Heart left ventricle (tissue), 16 donors: ENCODE data around the gene GDPD3. TPM values are rescaled to one million over a fixed set of nuclear protein-coding genes. Genes with fewer than 3 reads are reported as not detected.

ENCODE experiments used
- ATAC-seq, 4 donors: fragments of 200-7000 bp; cut with Tn5 transposase; one replicate each; pipeline ENCODE4 v1.9.1; 2020 to 2022; ENCODE audit warnings: moderate library complexity in 4 of 4, mild to moderate bottlenecking in 3 of 4, moderate number of reproducible peaks in 1 of 4
- DNase-seq, 5 donors: peaks; one replicate each; pipeline ENCODE4 v3.0.0-alpha.2; 2020
- H3K27ac ChIP-seq, 12 donors: fragments of 200-600 bp; sonication (generic) in 4 of 12; one replicate each; pipeline versions ENCODE4 v1.5.0 to v1.8.0; 2016 to 2022; ENCODE audit warnings: mild to moderate bottlenecking in 2 of 12
- H3K27me3 ChIP-seq, 9 donors: fragments of 200-600 bp; sonication (generic) in 2 of 9; one replicate each; pipeline versions ENCODE4 v1.5.1 to v1.8.0; 2016 to 2022; ENCODE audit warnings: mild to moderate bottlenecking in 3 of 9
- H3K36me3 ChIP-seq, 9 donors: fragments of 200-600 bp; sonication (generic) in 2 of 9; one replicate each; pipeline versions ENCODE4 v1.5.0 to v1.8.0; 2018 to 2022; ENCODE audit warnings: mild to moderate bottlenecking in 2 of 9
- H3K4me1 ChIP-seq, 12 donors: fragments of 200-600 bp; sonication (generic) in 4 of 12; one replicate each; pipeline versions ENCODE4 v1.5.0 to v1.8.0; 2016 to 2022; ENCODE audit warnings: mild to moderate bottlenecking in 3 of 12
- H3K4me3 ChIP-seq, 12 donors: fragments of 200-600 bp; sonication (generic) in 4 of 12; one replicate each; pipeline versions ENCODE4 v1.5.0 to v1.8.0; 2017 to 2022; ENCODE audit warnings: mild to moderate bottlenecking in 9 of 12, moderate library complexity in 4 of 12
- H3K9me3 ChIP-seq, 12 donors: fragments of 200-600 bp; sonication (generic) in 4 of 12; one replicate each; pipeline versions ENCODE4 v1.5.0 to v1.8.0; 2016 to 2022; ENCODE audit warnings: mild to moderate bottlenecking in 1 of 12
- POLR2A ChIP-seq, 2 donors: fragments of 450-650 bp; IDR thresholded peaks; one replicate each; pipeline ENCODE4 v1.6.1; 2017; ENCODE audit warnings: antibody characterized with exemption in 2 of 2, mild to moderate bottlenecking in 2 of 2, moderate library complexity in 2 of 2
- WGBS, 4 donors: extraction: QIAGEN DNeasy Blood & Tissue Kit in 2 of 4; methylation state at CpG; one replicate each; pipeline versions ENCODE4 v1.1.5 to v1.1.7; 2013 to 2018; 5-methylcytosine and 5-hydroxymethylcytosine counted together
- intact Hi-C, 10 donors: fragments of 100-400 bp; cut with DNase I; formaldehyde crosslinking; loops; one replicate each; pipeline versions ENCODE4 v1.11.1 to v1.14.2; 2022
- polyA plus RNA-seq, 2 donors: library from polyadenylated mRNA; stranded (reverse); fragments of 200-250 nt; gene quantifications; one replicate each; pipeline ENCODE4 v1.2.3, GENCODE V29; 2013
- total RNA-seq, 9 donors: library from RNA; depleted of rRNA in 2 of 9; stranded (reverse); fragments of >200 nt in 2 of 9; fragmentation: NEBNext Ultra II Directional in 3 of 9; extraction: Animal tissue kit (Norgen Biotek cat#: 25700) in 3 of 9; gene quantifications; one replicate each; pipeline versions ENCODE4 v1.1.0 to v1.2.4, GENCODE V29; 2016 to 2023
- TF ChIP-seq, protein P1 (sequence below), 12 donors: fragments of 200-600 bp; sonication (generic) in 4 of 12; IDR thresholded peaks; one replicate each; pipeline versions ENCODE4 v1.5.0 to v1.8.0; 2018 to 2022; ENCODE audit warnings: antibody characterized with exemption in 12 of 12, mild to moderate bottlenecking in 5 of 12
- donor health status: ischemic (EF 13 %, LVEDD 7.1; RV severe dilation, severe dysfunction).
- donor health status: healthy with polysubstance abuse.
- donor health status: DM: no; HTN: yes; CAD: no.
- donor health status: DM: no; HTN: no; CAD: no.
- donor health status: ischemic (EF 25% LVEDD 6.9; RV normal size, moderate dysfunction).
- donor health status: ischemic (EF 25% LVEDD 5.7; RV mildly dilated, moderate dysfunction).
- donor health status: healthy.
- donor health status: DM: yes; HTN: yes; CAD: no.
- donor health status: ischemic (EF 35%, LVEDD 5.7; RV mildly dilated, moderate dysfunction).
- donor health status: nonischemic (EF 11% LVEDD 7.7; RV severe dilation, severe dysfunction).
- donor health status: DM: yes; HTN: yes; CAD: no.
- donor health status: PGD.
- donor health status: ischemic (EF 29% LVEDD 5.4; RV normal size, mild dysfunction).
- donor health status: nonischemic (EF 23%, LVEDD 6.1; RV moderate dilation, normal function).

The GDPD3 gene
- total and polyA plus RNA-seq, 11 donors, result 0.36 to 5.3 (median 2.0) TPM

DNA sequence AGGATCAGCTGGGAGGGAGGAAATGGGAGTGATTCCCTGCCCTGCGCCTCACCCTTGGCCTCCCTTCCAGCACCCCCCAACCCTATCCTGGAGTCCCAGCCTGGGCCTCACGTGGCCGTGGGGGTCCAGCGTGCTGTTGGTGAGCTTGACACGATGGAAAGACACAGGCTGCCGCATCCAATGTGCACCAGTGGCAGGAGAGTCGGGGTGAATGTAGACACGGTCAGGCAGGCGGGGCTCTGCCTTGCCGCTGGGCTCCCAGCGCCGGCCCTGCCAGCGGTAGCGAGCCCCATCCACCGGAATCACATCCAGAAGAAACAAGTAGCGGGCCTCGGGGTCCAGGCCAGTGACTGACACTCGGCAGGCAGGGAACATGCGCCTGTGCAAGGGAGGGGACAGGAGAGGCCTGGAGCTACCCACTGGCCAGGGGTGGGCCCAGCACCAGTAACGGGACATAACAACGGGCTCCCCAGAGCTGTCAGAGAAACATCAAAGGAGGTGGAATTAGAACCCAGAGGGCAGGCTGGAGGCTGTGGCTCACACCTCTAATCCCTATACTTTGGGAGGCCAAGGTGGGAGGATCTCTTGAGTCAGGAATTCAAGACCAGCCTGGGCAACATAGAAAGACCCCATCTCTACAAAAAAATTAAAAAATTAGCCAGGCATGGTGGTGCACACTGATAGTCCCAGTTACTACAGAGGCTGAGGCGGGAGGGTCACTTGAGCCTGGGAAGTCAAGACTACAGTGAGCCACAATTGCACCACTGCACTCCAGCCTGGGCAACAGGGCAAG is 24.3 kb downstream of the GDPD3 start:
- intact Hi-C loops, result loop anchor here in 1 of 10 donors (5.0 kb wide), 1 partner anchor 318 kb away; the partner anchor contains the start of gene ZNF771
- Histone ChIP-seq H3K9me3 (no peaks in the 10 kb centered on the region), H3K36me3 (peaks cover 0 to 31% (median 22%) of the 10 kb centered on the region in 9 donors), H3K4me3 (no peak overlapping the region), H3K4me1 (peaks cover 0 to 66% (median 26%) of the 10 kb centered on the region in 12 donors), H3K27ac (peak overlapping the region in 1 of 12 donors; percentile 15), H3K27me3 (no peaks in the 10 kb centered on the region)
- no peak for ATAC-seq
- TF ChIP-seq POLR2A (IDR thresholded peaks at IDR 0.05), result no peak
- TF ChIP-seq, protein P1, sequence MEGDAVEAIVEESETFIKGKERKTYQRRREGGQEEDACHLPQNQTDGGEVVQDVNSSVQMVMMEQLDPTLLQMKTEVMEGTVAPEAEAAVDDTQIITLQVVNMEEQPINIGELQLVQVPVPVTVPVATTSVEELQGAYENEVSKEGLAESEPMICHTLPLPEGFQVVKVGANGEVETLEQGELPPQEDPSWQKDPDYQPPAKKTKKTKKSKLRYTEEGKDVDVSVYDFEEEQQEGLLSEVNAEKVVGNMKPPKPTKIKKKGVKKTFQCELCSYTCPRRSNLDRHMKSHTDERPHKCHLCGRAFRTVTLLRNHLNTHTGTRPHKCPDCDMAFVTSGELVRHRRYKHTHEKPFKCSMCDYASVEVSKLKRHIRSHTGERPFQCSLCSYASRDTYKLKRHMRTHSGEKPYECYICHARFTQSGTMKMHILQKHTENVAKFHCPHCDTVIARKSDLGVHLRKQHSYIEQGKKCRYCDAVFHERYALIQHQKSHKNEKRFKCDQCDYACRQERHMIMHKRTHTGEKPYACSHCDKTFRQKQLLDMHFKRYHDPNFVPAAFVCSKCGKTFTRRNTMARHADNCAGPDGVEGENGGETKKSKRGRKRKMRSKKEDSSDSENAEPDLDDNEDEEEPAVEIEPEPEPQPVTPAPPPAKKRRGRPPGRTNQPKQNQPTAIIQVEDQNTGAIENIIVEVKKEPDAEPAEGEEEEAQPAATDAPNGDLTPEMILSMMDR (IDR thresholded peaks at IDR 0.05), result no peak
- 82 to 85% (median 83%) methylated on average over 22 of the region's 22 CpGs for WGBS, 4 donors
- DNase-seq, result peak in 1 of 5 donors; percentile 60

DNA sequence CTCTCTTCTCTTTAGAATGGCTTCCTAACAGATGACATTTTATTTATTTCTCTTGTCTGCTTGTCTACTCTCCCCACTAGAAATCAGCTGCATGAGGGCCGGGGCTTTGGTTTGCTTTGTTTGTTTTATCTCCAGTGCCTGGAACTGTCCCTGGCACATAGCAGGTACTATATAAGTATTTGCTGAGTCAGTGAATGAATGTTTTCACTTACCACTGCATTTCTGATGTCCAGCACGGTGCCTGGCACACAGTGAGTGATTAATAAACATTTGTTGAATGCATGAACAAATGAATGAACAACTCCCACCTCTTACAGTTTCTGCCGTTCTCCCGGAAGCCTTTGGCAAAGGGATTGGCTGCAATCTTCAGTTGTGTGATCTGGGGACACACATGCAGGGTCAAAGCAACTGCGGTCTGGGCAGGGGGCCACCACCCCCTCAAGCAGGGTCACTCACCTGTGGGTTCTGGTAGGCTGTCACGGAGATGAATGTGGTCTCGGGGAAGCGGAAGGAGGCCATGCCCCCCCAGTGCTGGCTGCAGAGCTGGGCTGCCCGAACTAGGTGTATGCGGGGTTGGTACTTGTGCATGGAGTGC is 25.0 kb downstream of the GDPD3 start:
- intact Hi-C loops, result loop anchor here in 1 of 10 donors (5.0 kb wide), 1 partner anchor 319 kb away; the partner anchor contains the start of gene ZNF771
- H3K27me3 ChIP-seq, result no peaks in the 10 kb centered on the region
- no peak for ATAC-seq
- no peak overlapping the region for H3K4me3 ChIP-seq
- DNase-seq, result peak in 1 of 5 donors; percentile 25
- WGBS, 4 donors, result 80% methylated on average over 10 of the region's 10 CpGs
- peaks cover 0 to 32% (median 25%) of the 10 kb centered on the region in 9 donors for H3K36me3 ChIP-seq
- TF ChIP-seq POLR2A (IDR thresholded peaks at IDR 0.05), result no peak
- TF ChIP-seq, protein P1 (IDR thresholded peaks at IDR 0.05), result no peak
- no peaks in the 10 kb centered on the region for H3K9me3 ChIP-seq
- peaks cover 0 to 59% (median 24%) of the 10 kb centered on the region in 12 donors for H3K4me1 ChIP-seq
- H3K27ac ChIP-seq, result no peak overlapping the region

DNA sequence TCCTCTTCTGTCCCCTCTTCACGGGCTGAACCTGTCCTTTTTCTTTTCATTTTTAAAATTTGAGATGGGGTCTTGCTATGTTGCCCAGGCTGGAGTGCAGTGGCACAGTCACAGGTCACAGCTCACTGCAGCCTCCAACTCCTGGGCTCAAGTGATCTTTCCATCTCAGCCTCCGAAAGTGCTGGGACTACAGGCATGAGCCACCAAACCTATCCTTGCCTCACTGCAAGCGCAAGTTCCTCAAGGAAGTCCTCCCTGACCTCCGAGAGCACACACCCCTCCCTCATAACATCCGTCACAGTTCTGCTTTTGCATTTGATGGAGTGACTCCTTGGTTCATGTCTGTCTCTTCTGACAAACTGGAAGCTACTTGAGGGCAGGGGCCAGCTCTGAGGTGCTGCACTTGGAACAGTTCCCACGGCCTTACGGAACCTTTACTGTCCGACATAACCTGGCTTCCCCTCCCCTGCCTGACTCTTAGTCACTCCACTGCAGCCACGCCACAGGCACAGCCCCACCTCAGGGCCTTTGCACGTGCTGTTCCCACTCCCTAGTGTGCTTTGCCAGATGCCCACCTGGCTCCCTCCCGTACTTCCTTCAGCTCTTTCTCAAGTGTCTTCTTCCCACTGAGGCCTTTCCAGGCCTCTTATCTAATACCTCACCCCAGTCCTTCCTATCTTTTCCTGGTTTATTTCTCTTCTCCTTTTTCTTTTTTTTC is 26.0 kb downstream of the GDPD3 start:
- 86 to 94% (median 88%) methylated on average over 11 of the region's 11 CpGs for WGBS, 4 donors
- TF ChIP-seq, protein P1 (IDR thresholded peaks at IDR 0.05), result no peak
- TF ChIP-seq POLR2A (IDR thresholded peaks at IDR 0.05), result no peak
- H3K27ac ChIP-seq, result peak overlapping the region in 1 of 12 donors; percentile 58

More for the DNA sequence above, 26.0 kb downstream of the GDPD3 start:
- DNase-seq, result peak in 1 of 5 donors; percentile 43
- Histone ChIP-seq H3K27me3 (no peaks in the 10 kb centered on the region), H3K9me3 (no peaks in the 10 kb centered on the region), H3K4me3 (no peak overlapping the region), H3K36me3 (peaks cover 0 to 35% (median 33%) of the 10 kb centered on the region in 9 donors), H3K4me1 (peaks cover 0 to 49% (median 14%) of the 10 kb centered on the region in 12 donors)
- ATAC-seq, result no peak
- intact Hi-C loops, result loop anchor here in 1 of 10 donors (5.0 kb wide), 1 partner anchor 320 kb away; the partner anchor contains the start of gene ZNF771
